ENCODE data around the gene ZMYND15.

GRCh38 chr17:4790705-4791088, 51.1 kb downstream of the ZMYND15 start:
- TF ChIP-seq, protein P1, sequence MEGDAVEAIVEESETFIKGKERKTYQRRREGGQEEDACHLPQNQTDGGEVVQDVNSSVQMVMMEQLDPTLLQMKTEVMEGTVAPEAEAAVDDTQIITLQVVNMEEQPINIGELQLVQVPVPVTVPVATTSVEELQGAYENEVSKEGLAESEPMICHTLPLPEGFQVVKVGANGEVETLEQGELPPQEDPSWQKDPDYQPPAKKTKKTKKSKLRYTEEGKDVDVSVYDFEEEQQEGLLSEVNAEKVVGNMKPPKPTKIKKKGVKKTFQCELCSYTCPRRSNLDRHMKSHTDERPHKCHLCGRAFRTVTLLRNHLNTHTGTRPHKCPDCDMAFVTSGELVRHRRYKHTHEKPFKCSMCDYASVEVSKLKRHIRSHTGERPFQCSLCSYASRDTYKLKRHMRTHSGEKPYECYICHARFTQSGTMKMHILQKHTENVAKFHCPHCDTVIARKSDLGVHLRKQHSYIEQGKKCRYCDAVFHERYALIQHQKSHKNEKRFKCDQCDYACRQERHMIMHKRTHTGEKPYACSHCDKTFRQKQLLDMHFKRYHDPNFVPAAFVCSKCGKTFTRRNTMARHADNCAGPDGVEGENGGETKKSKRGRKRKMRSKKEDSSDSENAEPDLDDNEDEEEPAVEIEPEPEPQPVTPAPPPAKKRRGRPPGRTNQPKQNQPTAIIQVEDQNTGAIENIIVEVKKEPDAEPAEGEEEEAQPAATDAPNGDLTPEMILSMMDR (IDR thresholded peaks at IDR 0.05): no peak
- TF ChIP-seq POLR2AphosphoS5 (IDR thresholded peaks at IDR 0.05) (no peak), POLR2A (IDR thresholded peaks at IDR 0.05) (no peak)
